Karpas-422 (cell line): ENCODE data around the gene PPP1R12B. TPM values are rescaled to one million over a fixed set of nuclear protein-coding genes. Genes with fewer than 3 reads are reported as not detected.
"Not testable (repeated sequence)": the region's sequence is repeated elsewhere in the genome, so short reads cannot be mapped to it uniquely, and the experiment has no call there.

Source experiments
- DNase-seq: peaks from one replicate; pipeline ENCODE4 v3.0.0-alpha.2; 2015
- H2AFZ ChIP-seq: fragments of 200-600 bp; sonication (generic); 2 replicates; pipeline ENCODE4 v1.6.1; 2014; ENCODE audit warnings: antibody characterized with exemption, low read length, mixed read lengths
- H3K27ac ChIP-seq: fragments of 200-600 bp; sonication (generic); 2 replicates; pipeline ENCODE4 v1.5.1; 2014; ENCODE audit warnings: mild to moderate bottlenecking, low read length, moderate library complexity
- H3K27me3 ChIP-seq: fragments of 200-600 bp; sonication (generic); 2 replicates; pipeline ENCODE4 v1.6.1; 2014; ENCODE audit warnings: low read length, mixed read lengths
- H3K36me3 ChIP-seq: fragments of 200-600 bp; sonication (generic); 2 replicates; pipeline ENCODE4 v1.6.1; 2014; ENCODE audit warnings: low read length, mixed read lengths; ENCODE audit not compliant: insufficient read depth
- H3K4me1 ChIP-seq: fragments of 200-600 bp; sonication (generic); 2 replicates; pipeline ENCODE4 v1.6.1; 2014; ENCODE audit warnings: mild to moderate bottlenecking, low read length, mixed read lengths
- H3K4me2 ChIP-seq: fragments of 200-600 bp; sonication (generic); 2 replicates; pipeline ENCODE4 v1.6.1; 2014; ENCODE audit warnings: low read length, low read depth, mild to moderate bottlenecking; ENCODE audit not compliant: poor library complexity, severe bottlenecking
- H3K4me3 ChIP-seq: fragments of 200-600 bp; sonication (generic); 2 replicates; pipeline ENCODE4 v1.5.1; 2014; ENCODE audit warnings: mild to moderate bottlenecking, antibody characterized with exemption, low read length, mixed read lengths
- H3K79me2 ChIP-seq: fragments of 200-600 bp; sonication (generic); 2 replicates; pipeline ENCODE4 v1.6.1; 2014; ENCODE audit warnings: mild to moderate bottlenecking, low read length, mixed read lengths
- H3K9ac ChIP-seq: fragments of 200-600 bp; sonication (generic); 2 replicates; pipeline ENCODE4 v1.6.0; 2014; ENCODE audit warnings: low read length
- H3K9me2 ChIP-seq: fragments of 200-600 bp; sonication (generic), shearing (Covaris generic); replicated peaks from 2 replicates; pipeline ENCODE4 v1.6.0; 2014; ENCODE audit warnings: mild to moderate bottlenecking, low read length, moderate library complexity; ENCODE audit not compliant: insufficient read depth
- H3K9me3 ChIP-seq: fragments of 300-700, 200-600 bp; sonication (generic); 2 replicates; pipeline ENCODE4 v1.6.1; 2014; ENCODE audit warnings: low read length, mixed read lengths
- H4K20me1 ChIP-seq: fragments of 200-600 bp; sonication (generic); 2 replicates; pipeline ENCODE4 v1.6.1; 2014; ENCODE audit warnings: mild to moderate bottlenecking, antibody characterized with exemption, low read length, low read depth; ENCODE audit not compliant: insufficient read depth
- total RNA-seq: library from RNA; depleted of rRNA; stranded (reverse); fragments of >200 nt; shearing (Covaris generic); gene quantifications from 2 replicates; pipeline ENCODE4 v1.2.3, GENCODE V29; 2014; ENCODE audit warnings: low replicate concordance

Gene PPP1R12B
- total RNA-seq, 1 experiment from 2014 or later: 8.4 TPM

GRCh38 chr1:202624088-202624780, 275.7 kb downstream of the PPP1R12B start:
- Histone ChIP-seq H3K9ac (no peak overlapping the region), H3K4me2 (no peak overlapping the region), H4K20me1 (no peaks in the 10 kb centered on the region), H3K9me2 (no peaks in the 10 kb centered on the region), H2AFZ (no peak overlapping the region), H3K4me3 (no peak overlapping the region), H3K27ac (no peak overlapping the region), H3K27me3 (no peaks in the 10 kb centered on the region), H3K4me1 (no peaks in the 10 kb centered on the region), H3K36me3 (no peaks in the 10 kb centered on the region), H3K9me3 (no peaks in the 10 kb centered on the region), H3K79me2 (no peaks in the 10 kb centered on the region)
- no peak for DNase-seq

GRCh38 chr1:202624781-202625108, 276.2 kb downstream of the PPP1R12B start:
- no peak overlapping the region for H2AFZ ChIP-seq
- H3K27ac ChIP-seq: no peak overlapping the region
- no peaks in the 10 kb centered on the region for H3K27me3 ChIP-seq
- DNase-seq: no peak
- no peaks in the 10 kb centered on the region for H4K20me1 ChIP-seq
- no peaks in the 10 kb centered on the region for H3K4me1 ChIP-seq
- H3K4me3 ChIP-seq: no peak overlapping the region
- no peak overlapping the region for H3K9ac ChIP-seq
- no peaks in the 10 kb centered on the region for H3K9me3 ChIP-seq
- H3K9me2 ChIP-seq: no peaks in the 10 kb centered on the region
- no peaks in the 10 kb centered on the region for H3K36me3 ChIP-seq
- H3K79me2 ChIP-seq: no peaks in the 10 kb centered on the region
- H3K4me2 ChIP-seq: no peak overlapping the region

DNA sequence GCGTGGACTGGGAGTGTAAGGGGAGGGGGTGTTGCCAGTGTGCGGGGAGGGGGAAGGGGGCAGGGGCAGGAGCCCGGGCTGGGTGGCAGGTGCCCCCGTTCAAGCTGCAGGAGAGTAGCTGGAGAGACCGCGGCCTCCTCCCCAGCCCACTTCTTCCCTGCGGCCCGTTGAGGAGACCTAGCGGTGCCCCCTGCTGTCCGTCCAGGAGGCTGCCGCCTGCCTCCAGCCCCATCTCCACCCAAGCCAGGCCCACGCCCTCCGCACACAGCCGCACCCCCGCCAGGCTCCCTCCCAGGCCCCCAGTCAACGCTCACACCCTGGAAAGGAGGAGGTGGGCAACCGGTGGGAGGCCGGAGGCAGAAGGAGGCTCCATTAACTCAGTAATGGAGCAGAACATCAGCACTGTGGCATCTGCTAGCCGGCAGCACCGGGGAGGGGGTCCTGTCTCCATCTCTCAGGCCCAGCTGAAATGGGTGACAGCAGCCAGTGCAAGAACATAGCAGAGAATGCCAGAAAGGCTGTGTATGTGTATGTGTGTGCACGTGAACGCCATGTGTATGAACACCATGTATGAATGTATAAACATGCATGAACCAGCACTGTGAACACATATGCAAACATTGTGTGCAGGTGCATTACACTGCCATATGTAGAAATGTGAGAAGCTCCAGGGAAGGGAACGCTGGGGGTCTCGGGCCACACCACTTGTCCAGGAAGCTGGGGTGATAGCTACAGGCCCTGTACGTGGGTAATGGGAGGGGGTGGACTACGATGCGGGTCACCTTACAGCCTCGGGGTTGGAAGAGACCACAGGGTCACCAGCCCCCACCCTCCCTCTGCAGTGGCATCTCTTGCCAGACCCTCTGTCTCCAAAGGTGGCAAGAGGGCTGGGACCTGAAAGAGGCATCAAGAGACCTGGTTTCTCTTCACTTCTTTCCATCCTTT, 277.2 kb downstream of the PPP1R12B start:
- no peaks in the 10 kb centered on the region for H3K9me2 ChIP-seq
- no peaks in the 10 kb centered on the region for H4K20me1 ChIP-seq

GRCh38 chr1:202627036-202627435, 278.5 kb downstream of the PPP1R12B start:
- not testable (repeated sequence) for H4K20me1 ChIP-seq, H3K9me3 ChIP-seq, H3K79me2 ChIP-seq, H2AFZ ChIP-seq, DNase-seq, H3K4me2 ChIP-seq, H3K9me2 ChIP-seq, H3K27me3 ChIP-seq, H3K4me3 ChIP-seq, H3K9ac ChIP-seq, H3K27ac ChIP-seq, H3K4me1 ChIP-seq, H3K36me3 ChIP-seq

More for the DNA sequence above, 277.2 kb downstream of the PPP1R12B start:
- peak; percentile 80 for DNase-seq
- no peaks in the 10 kb centered on the region for H3K27me3 ChIP-seq
- no peak overlapping the region for H3K27ac ChIP-seq
- no peak overlapping the region for H3K4me3 ChIP-seq
- no peaks in the 10 kb centered on the region for H3K79me2 ChIP-seq
- H3K9me3 ChIP-seq: no peaks in the 10 kb centered on the region
- H3K4me1 ChIP-seq: no peaks in the 10 kb centered on the region
- no peak overlapping the region for H3K9ac ChIP-seq
- H3K36me3 ChIP-seq: no peaks in the 10 kb centered on the region
- H2AFZ ChIP-seq: no peak overlapping the region
- no peak overlapping the region for H3K4me2 ChIP-seq

DNA sequence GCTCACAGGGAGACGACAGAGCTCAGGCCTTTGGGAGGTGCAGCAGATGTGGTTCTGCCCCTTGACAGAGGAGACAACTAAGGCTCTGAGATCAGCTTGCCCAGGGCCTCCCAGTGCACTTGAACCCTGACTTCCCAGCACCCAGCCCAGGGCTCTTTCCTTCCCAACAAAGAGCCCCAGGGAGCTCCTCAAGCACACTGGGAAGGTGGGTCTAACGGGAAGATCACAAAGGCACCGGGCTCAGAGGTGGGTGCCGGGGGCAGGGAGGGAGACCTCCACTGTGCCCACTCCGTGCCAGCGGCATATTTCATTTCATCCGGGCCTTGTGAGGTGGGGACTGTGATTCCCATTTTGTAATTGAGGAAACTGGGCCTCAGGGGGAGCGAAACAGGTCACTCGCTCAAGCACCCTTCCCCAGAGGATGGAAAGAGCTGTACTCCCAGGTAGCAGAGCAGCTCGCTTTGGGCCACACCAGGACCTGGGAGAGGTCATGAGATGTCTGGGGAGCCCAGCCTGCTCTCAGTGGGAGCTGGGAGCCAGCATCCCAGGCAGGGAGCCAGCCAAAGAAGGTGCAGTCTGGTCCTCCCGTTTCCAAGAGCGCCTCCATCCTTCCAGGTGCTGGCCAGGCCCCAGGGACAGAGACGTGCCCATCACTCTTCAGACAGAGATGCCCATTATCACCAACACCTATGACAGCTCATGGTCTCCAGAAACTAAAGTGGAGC, 279.5 kb downstream of the PPP1R12B start:
- Histone ChIP-seq H3K36me3 (no peaks in the 10 kb centered on the region), H3K4me3 (no peak overlapping the region), H3K4me2 (no peak overlapping the region), H4K20me1 (no peaks in the 10 kb centered on the region), H3K9me3 (no peaks in the 10 kb centered on the region), H3K4me1 (no peaks in the 10 kb centered on the region), H3K9me2 (no peaks in the 10 kb centered on the region), H3K79me2 (no peaks in the 10 kb centered on the region), H3K27ac (no peak overlapping the region), H3K9ac (no peak overlapping the region), H3K27me3 (no peaks in the 10 kb centered on the region), H2AFZ (no peak overlapping the region)
- DNase-seq: no peak

- Histone ChIP-seq H3K27me3 (no peaks in the 10 kb centered on the region), H3K36me3 (no peaks in the 10 kb centered on the region), H3K4me2 (no peak overlapping the region), H2AFZ (no peak overlapping the region), H3K9ac (no peak overlapping the region), H3K4me3 (no peak overlapping the region), H3K9me3 (no peaks in the 10 kb centered on the region), H3K27ac (no peak overlapping the region), H3K79me2 (no peaks in the 10 kb centered on the region), H3K4me1 (no peaks in the 10 kb centered on the region), H3K9me2 (no peaks in the 10 kb centered on the region), H4K20me1 (no peaks in the 10 kb centered on the region)
- DNase-seq: no peak
These were observed 280.2 kb downstream of the PPP1R12B start for GRCh38 chr1:202628646-202629215.

- H3K27me3 ChIP-seq, H3K4me1 ChIP-seq, DNase-seq, H3K79me2 ChIP-seq, H3K4me2 ChIP-seq, H3K9ac ChIP-seq, H3K9me2 ChIP-seq, H3K36me3 ChIP-seq, H4K20me1 ChIP-seq, H3K9me3 ChIP-seq, H3K27ac ChIP-seq, H2AFZ ChIP-seq, H3K4me3 ChIP-seq: not testable (repeated sequence)
These were observed 280.8 kb downstream of the PPP1R12B start for GRCh38 chr1:202629257-202629811.

GRCh38 chr1:202630096-202630495, 281.6 kb downstream of the PPP1R12B start:
- not testable (repeated sequence) for H3K27me3 ChIP-seq, H4K20me1 ChIP-seq, H3K79me2 ChIP-seq, H3K4me2 ChIP-seq, DNase-seq, H3K4me3 ChIP-seq, H3K36me3 ChIP-seq, H3K9me2 ChIP-seq, H3K27ac ChIP-seq, H2AFZ ChIP-seq, H3K4me1 ChIP-seq, H3K9ac ChIP-seq, H3K9me3 ChIP-seq
